Panc1 (cell line): ENCODE results near the gene FAM83E.

Source experiments
- POLR2AphosphoS5 ChIP-seq: IDR thresholded peaks from 2 replicates; pipeline ENCODE4 v1.6.1; 2012; ENCODE audit warnings: mild to moderate bottlenecking, low read depth, low read length, moderate library complexity
- TF ChIP-seq, protein P1 (sequence below): fragments of 450-650 bp; IDR thresholded peaks from 2 replicates; pipeline ENCODE4 v1.5.1; 2017; ENCODE audit warnings: mild to moderate bottlenecking

- TF ChIP-seq, protein P1, sequence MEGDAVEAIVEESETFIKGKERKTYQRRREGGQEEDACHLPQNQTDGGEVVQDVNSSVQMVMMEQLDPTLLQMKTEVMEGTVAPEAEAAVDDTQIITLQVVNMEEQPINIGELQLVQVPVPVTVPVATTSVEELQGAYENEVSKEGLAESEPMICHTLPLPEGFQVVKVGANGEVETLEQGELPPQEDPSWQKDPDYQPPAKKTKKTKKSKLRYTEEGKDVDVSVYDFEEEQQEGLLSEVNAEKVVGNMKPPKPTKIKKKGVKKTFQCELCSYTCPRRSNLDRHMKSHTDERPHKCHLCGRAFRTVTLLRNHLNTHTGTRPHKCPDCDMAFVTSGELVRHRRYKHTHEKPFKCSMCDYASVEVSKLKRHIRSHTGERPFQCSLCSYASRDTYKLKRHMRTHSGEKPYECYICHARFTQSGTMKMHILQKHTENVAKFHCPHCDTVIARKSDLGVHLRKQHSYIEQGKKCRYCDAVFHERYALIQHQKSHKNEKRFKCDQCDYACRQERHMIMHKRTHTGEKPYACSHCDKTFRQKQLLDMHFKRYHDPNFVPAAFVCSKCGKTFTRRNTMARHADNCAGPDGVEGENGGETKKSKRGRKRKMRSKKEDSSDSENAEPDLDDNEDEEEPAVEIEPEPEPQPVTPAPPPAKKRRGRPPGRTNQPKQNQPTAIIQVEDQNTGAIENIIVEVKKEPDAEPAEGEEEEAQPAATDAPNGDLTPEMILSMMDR = no peak
- no peak for TF ChIP-seq POLR2AphosphoS5
These were observed 33.3 kb upstream of the FAM83E start for GRCh38 chr19:48648134-48648533.
